ENCODE results near the gene LY86.

LY86 gene

DNA sequence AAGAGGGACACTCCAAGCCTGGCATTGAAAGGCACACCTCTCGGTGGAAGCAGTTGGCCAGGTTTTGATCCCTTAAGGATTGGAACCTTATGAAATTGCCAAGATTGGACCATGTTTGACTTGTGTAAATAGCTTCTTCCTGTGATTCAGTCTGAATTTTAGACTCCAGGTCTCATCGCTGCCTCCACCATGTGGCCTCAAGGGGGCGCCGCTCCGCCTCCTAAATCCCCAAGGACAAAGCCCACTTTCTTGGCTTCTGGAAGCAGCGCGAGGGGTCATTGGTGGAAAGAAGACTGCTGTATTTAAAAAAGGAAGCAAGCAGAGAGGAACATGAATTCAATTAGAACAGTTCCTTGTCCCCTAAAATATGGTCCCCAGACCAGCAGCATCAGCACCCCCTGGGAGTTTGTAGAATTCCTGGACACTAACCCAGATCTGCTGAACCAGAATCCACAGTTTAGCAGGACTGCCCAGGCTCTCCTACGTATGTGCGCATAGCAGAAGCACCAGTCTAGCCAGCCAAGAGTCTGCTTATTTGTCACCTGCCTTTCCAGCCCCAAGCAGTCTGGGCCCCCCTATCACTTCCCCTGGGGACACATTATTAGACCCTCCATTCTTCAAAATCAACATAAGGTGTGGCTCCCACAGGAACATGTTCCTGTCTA is 108.5 kb downstream of the LY86 start:
- no peak for DNase-seq (ENCODE audit: insufficient read length, low spot score)
- FAIRE-seq = no peak

DNA sequence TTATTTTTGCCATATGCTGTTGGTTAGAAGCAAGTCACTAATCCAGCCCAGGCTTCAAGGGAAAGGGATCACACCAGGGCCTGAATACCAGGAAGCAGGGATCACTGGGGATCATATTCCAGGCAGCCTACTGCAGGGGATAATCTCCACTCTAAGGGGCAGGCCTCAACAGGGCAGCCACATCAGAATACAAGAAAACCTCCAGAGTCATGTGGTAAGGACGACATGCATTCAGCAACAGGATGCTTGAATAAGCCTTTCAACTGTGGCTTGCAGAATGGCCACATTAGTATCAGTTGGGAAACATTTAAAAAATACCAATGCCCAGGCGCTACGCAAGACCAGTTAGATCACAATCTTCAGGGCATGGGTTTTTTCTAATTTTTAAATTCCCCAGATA is 109.1 kb downstream of the LY86 start:
- DNase-seq (ENCODE audit: insufficient read length, low spot score) = no peak
- FAIRE-seq = no peak

- DNase-seq (ENCODE audit: insufficient read length, low spot score) (no peak), FAIRE-seq (no peak)
Observed at GRCh38 chr6:6699741-6700367, 111.3 kb downstream of the LY86 start.

DNA sequence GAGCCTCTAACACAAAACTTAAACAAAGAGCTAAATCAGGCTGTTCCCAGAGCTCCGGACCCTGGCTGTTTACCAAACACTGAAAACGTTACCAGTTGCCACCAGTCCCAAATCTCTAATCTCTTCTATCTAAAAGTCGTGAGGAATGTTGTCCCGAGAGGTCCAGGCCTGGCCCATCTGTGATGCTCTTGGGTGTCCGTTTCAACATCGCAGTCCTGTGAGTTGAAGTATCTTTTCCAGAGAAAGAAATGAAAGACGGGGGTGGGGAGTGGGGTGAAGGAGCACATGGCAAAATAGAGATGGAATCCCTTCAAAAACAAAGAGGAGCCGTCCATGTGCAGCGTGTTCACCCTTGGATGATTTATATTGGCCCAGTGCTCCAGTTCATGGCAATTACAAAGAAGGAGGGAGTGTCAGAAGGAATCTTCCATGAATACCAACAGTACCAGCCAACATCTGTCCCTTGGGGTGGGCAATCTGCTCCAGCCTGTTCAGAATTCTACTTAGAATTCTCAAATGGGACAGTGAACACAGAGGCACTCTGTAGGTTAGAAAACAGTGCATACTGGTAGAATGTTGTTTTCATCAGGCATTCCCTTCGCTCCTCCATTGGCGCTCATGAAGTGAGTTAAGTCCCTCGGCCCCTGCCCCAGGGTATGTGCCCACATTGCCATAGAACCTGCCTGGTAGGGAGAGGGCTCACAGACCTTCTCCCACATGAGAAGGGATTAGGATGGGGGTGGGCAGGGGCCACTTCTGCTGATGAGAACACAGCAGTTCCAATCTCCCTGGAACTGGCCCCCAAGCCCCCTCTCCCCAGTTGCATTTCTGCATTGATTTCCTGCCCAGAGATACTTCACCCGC is 112.1 kb downstream of the LY86 start:
- no peak for FAIRE-seq
- DNase-seq (ENCODE audit: insufficient read length, low spot score) = no peak

DNA sequence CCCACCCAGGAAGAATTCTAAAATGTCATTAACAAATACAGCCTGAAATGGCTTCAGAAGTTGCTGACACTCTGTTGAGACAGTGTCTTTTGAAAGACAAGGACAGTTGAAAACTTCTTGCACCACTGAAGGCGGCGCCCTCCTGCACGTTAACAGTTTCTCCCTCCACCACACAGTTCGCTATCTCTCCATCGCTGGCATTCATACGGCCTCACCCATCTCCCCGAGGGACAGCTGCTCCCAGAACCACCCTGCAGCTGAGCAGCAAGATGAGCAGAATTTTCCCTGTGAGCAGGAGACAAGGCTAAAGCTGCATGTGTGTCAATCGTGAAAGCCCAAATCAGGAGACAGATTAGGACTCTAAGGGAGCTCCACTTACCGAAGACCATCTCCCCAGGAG is 113.3 kb downstream of the LY86 start:
- FAIRE-seq = no peak
- no peak for DNase-seq (ENCODE audit: insufficient read length, low spot score)

- FAIRE-seq (no peak), DNase-seq (ENCODE audit: insufficient read length, low spot score) (no peak)
Observed at GRCh38 chr6:6703699-6704098, 115.2 kb downstream of the LY86 start.
